Esophagus muscularis mucosa (tissue), 4 donors: ENCODE results near the gene SOX1.

Source experiments
- EP300 ChIP-seq: sonication (generic); formaldehyde crosslinking; IDR thresholded peaks from one replicate; pipeline ENCODE4 v1.6.1; 2017; ENCODE audit warnings: antibody characterized with exemption
- POLR2A ChIP-seq: fragments of 450-650 bp; IDR thresholded peaks from one replicate; pipeline ENCODE4 v1.6.1; 2017; ENCODE audit warnings: antibody characterized with exemption, moderate library complexity, mild to moderate bottlenecking, low read depth
- POLR2AphosphoS5 ChIP-seq, 2 donors: sonication (generic); formaldehyde crosslinking; IDR thresholded peaks; one replicate each; pipeline ENCODE4 v1.6.1; 2017; ENCODE audit warnings: antibody characterized with exemption in 2 of 2
- TF ChIP-seq, protein P1 (sequence below), 3 experiments: fragments of 200-600 bp in 2 of 3; fragments of 450-650 bp in 1 of 3; sonication (generic) in 2 of 3; IDR thresholded peaks; one replicate each; pipeline ENCODE4 v1.5.1; 2017 to 2019; ENCODE audit warnings: antibody characterized with exemption in 3 of 3, mild to moderate bottlenecking in 2 of 3, moderate library complexity in 1 of 3

DNA sequence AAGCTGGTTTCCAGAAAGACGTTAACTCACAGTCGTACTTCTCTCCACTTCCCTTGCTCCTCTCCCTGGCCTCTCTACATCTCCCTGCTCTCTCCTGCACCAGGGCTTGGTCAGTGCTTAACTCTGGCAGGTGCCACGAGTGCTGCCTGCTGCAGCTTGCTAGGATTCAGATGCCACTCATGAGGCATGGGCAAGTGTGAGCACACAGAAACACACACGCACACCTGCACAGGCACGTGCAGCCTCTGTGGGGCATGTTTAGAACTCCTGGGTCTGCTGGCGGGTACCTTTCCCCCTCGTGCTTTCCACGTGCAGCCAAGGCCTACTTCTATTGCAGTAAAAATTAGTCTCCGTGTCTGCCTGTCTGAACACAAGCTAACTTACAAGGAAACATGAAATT is 31.8 kb downstream of the SOX1 start:
- TF ChIP-seq, protein P1, sequence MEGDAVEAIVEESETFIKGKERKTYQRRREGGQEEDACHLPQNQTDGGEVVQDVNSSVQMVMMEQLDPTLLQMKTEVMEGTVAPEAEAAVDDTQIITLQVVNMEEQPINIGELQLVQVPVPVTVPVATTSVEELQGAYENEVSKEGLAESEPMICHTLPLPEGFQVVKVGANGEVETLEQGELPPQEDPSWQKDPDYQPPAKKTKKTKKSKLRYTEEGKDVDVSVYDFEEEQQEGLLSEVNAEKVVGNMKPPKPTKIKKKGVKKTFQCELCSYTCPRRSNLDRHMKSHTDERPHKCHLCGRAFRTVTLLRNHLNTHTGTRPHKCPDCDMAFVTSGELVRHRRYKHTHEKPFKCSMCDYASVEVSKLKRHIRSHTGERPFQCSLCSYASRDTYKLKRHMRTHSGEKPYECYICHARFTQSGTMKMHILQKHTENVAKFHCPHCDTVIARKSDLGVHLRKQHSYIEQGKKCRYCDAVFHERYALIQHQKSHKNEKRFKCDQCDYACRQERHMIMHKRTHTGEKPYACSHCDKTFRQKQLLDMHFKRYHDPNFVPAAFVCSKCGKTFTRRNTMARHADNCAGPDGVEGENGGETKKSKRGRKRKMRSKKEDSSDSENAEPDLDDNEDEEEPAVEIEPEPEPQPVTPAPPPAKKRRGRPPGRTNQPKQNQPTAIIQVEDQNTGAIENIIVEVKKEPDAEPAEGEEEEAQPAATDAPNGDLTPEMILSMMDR (IDR thresholded peaks at IDR 0.05): no peak
- TF ChIP-seq POLR2A (no peak), POLR2AphosphoS5 (IDR thresholded peaks at IDR 0.05) (no peak), EP300 (no peak)
